PFSK-1 (cell line): Measurements from ENCODE around the gene ROBO1.

Source experiments
- FOXP2 ChIP-seq: optimal IDR thresholded peaks from 2 replicates; pipeline ENCODE3; 2011; ENCODE audit warnings: borderline replicate concordance, control low read depth, inconsistent platforms; ENCODE audit not compliant: insufficient read depth; ENCODE audit errors: extremely low read length, extremely low read depth
- POLR2AphosphoS5 ChIP-seq: IDR thresholded peaks from 2 replicates; pipeline ENCODE4 v1.6.1; 2012; ENCODE audit warnings: low read depth, mild to moderate bottlenecking, control low read depth, low read length, moderate library complexity
- REST ChIP-seq, 2 experiments: IDR thresholded peaks; 2 replicates each; pipeline versions ENCODE4 v1.6.1 to v1.8.0; 2011 to 2012; ENCODE audit warnings: low read depth in 2 of 2, low read length in 2 of 2, control low read depth in 1 of 2, inconsistent platforms in 1 of 2, mild to moderate bottlenecking in 1 of 2, moderate library complexity in 1 of 2; ENCODE audit not compliant: insufficient read depth in 1 of 2
- SIN3A ChIP-seq: IDR thresholded peaks from 2 replicates; pipeline ENCODE4 v1.6.1; 2012; ENCODE audit warnings: mild to moderate bottlenecking, low read length, moderate library complexity, borderline replicate concordance; ENCODE audit not compliant: insufficient read depth
- TAF1 ChIP-seq: IDR thresholded peaks from 2 replicates; pipeline ENCODE4 v1.6.1; 2012; ENCODE audit warnings: low read length, control low read depth, borderline replicate concordance; ENCODE audit not compliant: insufficient read depth

ROBO1 gene

GRCh38 chr3:78901544-78901943 is 866.3 kb downstream of the ROBO1 start:
- TF ChIP-seq FOXP2 = no peak
- no peak for TF ChIP-seq TAF1
- no peak for TF ChIP-seq REST (IDR thresholded peaks at IDR 0.05; ENCODE audit: insufficient read depth in 1 of 2, low read depth in 2 of 2, low read length in 2 of 2)
- no peak for TF ChIP-seq SIN3A
- no peak for TF ChIP-seq POLR2AphosphoS5

GRCh38 chr3:78900880-78901279 is 866.9 kb downstream of the ROBO1 start:
- TF ChIP-seq TAF1 (no peak), SIN3A (no peak)

GRCh38 chr3:78900426-78900825 is 867.4 kb downstream of the ROBO1 start:
- TF ChIP-seq REST (IDR thresholded peaks at IDR 0.05; ENCODE audit: insufficient read depth in 1 of 2, low read depth in 2 of 2, low read length in 2 of 2) = no peak
- no peak for TF ChIP-seq POLR2AphosphoS5

GRCh38 chr3:78895528-78895927 is 872.3 kb downstream of the ROBO1 start:
- no peak for TF ChIP-seq REST (IDR thresholded peaks at IDR 0.05; ENCODE audit: insufficient read depth in 1 of 2, low read depth in 2 of 2, low read length in 2 of 2)
- no peak for TF ChIP-seq SIN3A

- TF ChIP-seq FOXP2 = no peak
- no peak for TF ChIP-seq TAF1
- TF ChIP-seq REST (IDR thresholded peaks at IDR 0.05; ENCODE audit: insufficient read depth in 1 of 2, low read depth in 2 of 2, low read length in 2 of 2) = no peak
- TF ChIP-seq POLR2AphosphoS5 = no peak
- no peak for TF ChIP-seq SIN3A
Measured at GRCh38 chr3:78894787-78895186, 873.0 kb downstream of the ROBO1 start.

GRCh38 chr3:78893161-78893560 is 874.6 kb downstream of the ROBO1 start:
- TF ChIP-seq SIN3A (no peak), FOXP2 (no peak), POLR2AphosphoS5 (no peak), REST (IDR thresholded peaks at IDR 0.05; ENCODE audit: insufficient read depth in 1 of 2, low read depth in 2 of 2, low read length in 2 of 2) (no peak), TAF1 (no peak)
